DND-41 (cell line): ENCODE measurements around the gene CRY1.

Experiments
- CTCF ChIP-seq: IDR thresholded peaks from 2 replicates; pipeline ENCODE4 v1.5.1; 2012; ENCODE audit warnings: borderline replicate concordance, low read length, moderate library complexity, mild to moderate bottlenecking; ENCODE audit not compliant: poor library complexity, severe bottlenecking; ENCODE audit errors: extremely low read depth
- EZH2 ChIP-seq: IDR thresholded peaks from 3 replicates; pipeline ENCODE4 v1.6.1; 2012; ENCODE audit warnings: borderline replicate concordance, low read depth, mild to moderate bottlenecking, moderate library complexity, low read length, inconsistent platforms; ENCODE audit not compliant: severe bottlenecking

DNA sequence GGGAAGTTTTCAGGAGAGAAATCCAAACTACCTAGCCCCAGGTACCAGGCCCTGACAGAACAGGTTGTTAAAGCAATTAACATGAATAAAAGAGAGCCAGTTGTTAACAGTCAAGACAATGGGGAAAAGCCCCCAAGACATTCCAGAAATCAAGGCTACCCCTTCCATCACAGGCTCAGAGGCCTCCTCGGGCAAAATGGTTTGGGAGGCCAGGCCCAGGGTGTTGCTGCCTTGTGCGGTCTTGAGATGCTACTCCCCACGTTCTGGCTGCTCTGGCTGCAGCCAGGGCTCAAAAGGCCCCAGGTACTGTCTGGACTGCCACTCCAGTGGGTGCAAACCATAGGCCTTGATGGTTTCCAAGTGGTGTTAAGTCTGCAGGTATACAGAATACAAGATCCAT lies 7.0 kb downstream of the CRY1 start:
- TF ChIP-seq CTCF (no peak), EZH2 (no peak)
